ENCODE data around the gene LDHB. TPM values are rescaled to one million over a fixed set of nuclear protein-coding genes. Genes with fewer than 3 reads are reported as not detected.
"Not testable (repeated sequence)": the region's sequence is repeated elsewhere in the genome, so short reads cannot be mapped to it uniquely, and the experiment has no call there.

LDHB gene
- total RNA-seq, 1 donor from 2014 or later: 539 TPM

DNA sequence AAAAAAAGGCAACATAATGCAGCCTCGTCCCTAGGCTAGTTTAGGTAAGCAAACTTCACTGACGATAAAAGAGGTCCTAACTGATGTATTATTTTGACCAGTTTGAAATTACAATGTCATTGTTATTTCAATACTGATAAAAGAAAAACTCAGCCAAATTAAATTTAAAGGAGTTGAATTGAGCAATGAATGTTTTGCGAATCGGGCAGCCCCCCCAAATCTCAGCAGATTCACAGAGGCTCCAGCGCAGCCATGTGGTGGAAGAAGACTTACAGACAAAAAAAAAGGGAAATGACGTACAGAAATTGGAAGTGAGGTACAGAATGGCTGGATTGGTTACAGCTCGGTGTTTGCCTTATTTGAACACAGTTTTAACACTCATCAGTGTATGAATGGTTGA, 8.2 kb upstream of the LDHB start:
- no peaks in the 10 kb centered on the region for H3K27me3 Mint-ChIP-seq (ENCODE audit: unreplicated experiment)
- no peaks in the 10 kb centered on the region for H3K36me3 Mint-ChIP-seq (ENCODE audit: unreplicated experiment)
- H3K27ac Mint-ChIP-seq (ENCODE audit: unreplicated experiment): no peak overlapping the region
- no peak overlapping the region for H3K4me3 Mint-ChIP-seq (ENCODE audit: unreplicated experiment)
- H3K4me1 Mint-ChIP-seq (ENCODE audit: low read depth, unreplicated experiment): no peaks in the 10 kb centered on the region
- no peak for DNase-seq
- no peaks in the 10 kb centered on the region for H3K9me3 Mint-ChIP-seq (ENCODE audit: unreplicated experiment)
- TF ChIP-seq, protein P1, sequence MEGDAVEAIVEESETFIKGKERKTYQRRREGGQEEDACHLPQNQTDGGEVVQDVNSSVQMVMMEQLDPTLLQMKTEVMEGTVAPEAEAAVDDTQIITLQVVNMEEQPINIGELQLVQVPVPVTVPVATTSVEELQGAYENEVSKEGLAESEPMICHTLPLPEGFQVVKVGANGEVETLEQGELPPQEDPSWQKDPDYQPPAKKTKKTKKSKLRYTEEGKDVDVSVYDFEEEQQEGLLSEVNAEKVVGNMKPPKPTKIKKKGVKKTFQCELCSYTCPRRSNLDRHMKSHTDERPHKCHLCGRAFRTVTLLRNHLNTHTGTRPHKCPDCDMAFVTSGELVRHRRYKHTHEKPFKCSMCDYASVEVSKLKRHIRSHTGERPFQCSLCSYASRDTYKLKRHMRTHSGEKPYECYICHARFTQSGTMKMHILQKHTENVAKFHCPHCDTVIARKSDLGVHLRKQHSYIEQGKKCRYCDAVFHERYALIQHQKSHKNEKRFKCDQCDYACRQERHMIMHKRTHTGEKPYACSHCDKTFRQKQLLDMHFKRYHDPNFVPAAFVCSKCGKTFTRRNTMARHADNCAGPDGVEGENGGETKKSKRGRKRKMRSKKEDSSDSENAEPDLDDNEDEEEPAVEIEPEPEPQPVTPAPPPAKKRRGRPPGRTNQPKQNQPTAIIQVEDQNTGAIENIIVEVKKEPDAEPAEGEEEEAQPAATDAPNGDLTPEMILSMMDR (IDR thresholded peaks at IDR 0.05; ENCODE audit: partially characterized antibody, unreplicated experiment): no peak

DNA sequence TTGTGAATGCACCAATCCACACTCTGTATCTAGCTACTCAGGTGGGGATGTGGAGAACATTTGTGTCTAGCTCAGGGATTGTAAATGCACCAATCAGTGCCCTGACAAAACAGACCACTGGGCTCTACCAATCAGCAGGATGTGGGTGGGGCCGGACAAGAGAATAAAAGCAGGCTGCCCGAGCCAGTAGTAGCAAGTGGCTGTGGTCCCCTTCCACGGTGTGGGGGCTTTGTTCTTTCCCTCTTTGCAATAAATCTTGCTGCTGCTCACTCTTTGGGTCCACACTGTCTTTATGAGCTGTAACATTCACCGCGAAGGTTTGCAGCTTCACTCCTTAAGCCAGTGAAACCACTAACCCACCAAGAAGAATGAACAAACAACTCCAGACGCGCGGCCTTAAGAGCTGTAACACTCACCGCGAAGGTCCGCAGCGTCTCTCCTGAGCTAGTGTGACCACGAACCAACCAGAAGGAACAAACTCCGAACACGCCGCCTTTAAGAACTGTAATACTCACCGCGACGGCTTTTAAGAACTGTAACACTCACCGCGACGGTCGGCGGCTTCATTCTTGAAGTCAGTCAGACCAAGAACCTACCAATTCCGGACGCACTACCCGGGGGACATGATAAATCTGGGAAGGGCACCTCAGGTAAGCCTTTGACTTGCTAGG, 4.6 kb upstream of the LDHB start:
- H3K27ac Mint-ChIP-seq (ENCODE audit: unreplicated experiment): no peak overlapping the region
- TF ChIP-seq, protein P1 (IDR thresholded peaks at IDR 0.05; ENCODE audit: partially characterized antibody, unreplicated experiment): no peak
- DNase-seq: no peak
- no peak overlapping the region for H3K4me3 Mint-ChIP-seq (ENCODE audit: unreplicated experiment)
- H3K4me1 Mint-ChIP-seq (ENCODE audit: low read depth, unreplicated experiment): no peaks in the 10 kb centered on the region
- H3K9me3 Mint-ChIP-seq (ENCODE audit: unreplicated experiment): peaks cover 11% of the 10 kb centered on the region
- H3K36me3 Mint-ChIP-seq (ENCODE audit: unreplicated experiment): no peaks in the 10 kb centered on the region
- H3K27me3 Mint-ChIP-seq (ENCODE audit: unreplicated experiment): peaks cover 5% of the 10 kb centered on the region

DNA sequence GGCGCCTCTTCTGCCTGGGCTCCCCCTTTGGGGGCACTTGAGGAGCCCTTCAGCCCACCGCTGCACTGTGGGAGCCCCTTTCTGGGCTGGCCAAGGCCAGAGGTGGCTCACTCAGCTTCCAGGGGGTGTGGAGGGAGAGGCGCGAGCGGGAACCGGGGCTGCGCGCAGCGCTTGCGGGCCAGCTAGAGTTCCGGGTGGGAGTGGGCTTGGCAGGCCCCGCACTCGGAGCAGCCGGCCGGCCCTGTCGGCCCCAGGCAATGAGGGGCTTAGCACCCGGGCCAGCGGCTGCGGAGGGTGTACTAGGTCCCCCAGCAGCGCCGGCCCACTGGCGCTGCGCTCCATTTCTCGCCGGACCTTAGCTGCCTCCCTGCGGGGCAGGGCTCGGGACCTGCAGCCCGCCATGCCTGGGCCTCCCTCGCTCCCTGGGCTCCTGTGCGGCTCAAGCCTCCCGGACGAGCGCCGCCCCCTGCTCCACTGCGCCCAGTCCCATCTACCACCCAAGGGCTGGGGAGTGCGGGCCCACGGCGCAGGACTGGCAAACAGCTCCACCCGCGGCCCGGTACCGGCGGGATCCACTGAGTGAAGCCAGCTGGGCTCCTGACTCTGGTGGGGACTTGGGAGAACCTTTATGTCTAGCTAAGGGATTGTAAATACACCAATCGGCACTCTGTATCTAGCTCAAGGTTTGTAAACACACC, 3.9 kb upstream of the LDHB start:
- not testable (repeated sequence) for H3K36me3 Mint-ChIP-seq (ENCODE audit: unreplicated experiment); H3K27me3 Mint-ChIP-seq (ENCODE audit: unreplicated experiment); DNase-seq; H3K27ac Mint-ChIP-seq (ENCODE audit: unreplicated experiment); H3K4me3 Mint-ChIP-seq (ENCODE audit: unreplicated experiment); H3K4me1 Mint-ChIP-seq (ENCODE audit: low read depth, unreplicated experiment)
- peaks cover 11% of the 10 kb centered on the region for H3K9me3 Mint-ChIP-seq (ENCODE audit: unreplicated experiment)

DNA sequence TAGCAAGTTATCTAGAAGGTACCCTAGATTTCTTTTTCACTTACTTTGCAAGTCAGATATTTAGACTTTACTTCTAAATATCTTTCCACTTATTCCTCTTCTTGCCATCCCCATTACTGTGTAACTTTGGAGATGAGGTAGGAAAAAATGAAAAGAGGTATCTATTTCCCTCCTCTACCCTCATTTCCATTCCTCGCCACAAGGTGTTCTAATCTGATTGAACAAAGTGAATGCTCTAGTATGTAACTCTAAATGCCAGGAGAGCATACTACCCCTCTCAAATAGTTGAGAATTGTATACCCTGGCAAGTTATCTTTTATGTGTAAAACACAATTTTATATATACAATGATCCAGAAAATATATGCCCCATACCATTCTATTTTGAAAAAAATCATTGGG, 1.7 kb upstream of the LDHB start:
- H3K27ac Mint-ChIP-seq (ENCODE audit: unreplicated experiment): no peak overlapping the region
- H3K4me1 Mint-ChIP-seq (ENCODE audit: low read depth, unreplicated experiment): no peaks in the 10 kb centered on the region
- no peak overlapping the region for H3K4me3 Mint-ChIP-seq (ENCODE audit: unreplicated experiment)
- H3K36me3 Mint-ChIP-seq (ENCODE audit: unreplicated experiment): no peaks in the 10 kb centered on the region
- TF ChIP-seq, protein P1 (IDR thresholded peaks at IDR 0.05; ENCODE audit: partially characterized antibody, unreplicated experiment): peak; percentile 24
- peaks cover 11% of the 10 kb centered on the region for H3K9me3 Mint-ChIP-seq (ENCODE audit: unreplicated experiment)
- H3K27me3 Mint-ChIP-seq (ENCODE audit: unreplicated experiment): peaks cover 9% of the 10 kb centered on the region
- DNase-seq: no peak

DNA sequence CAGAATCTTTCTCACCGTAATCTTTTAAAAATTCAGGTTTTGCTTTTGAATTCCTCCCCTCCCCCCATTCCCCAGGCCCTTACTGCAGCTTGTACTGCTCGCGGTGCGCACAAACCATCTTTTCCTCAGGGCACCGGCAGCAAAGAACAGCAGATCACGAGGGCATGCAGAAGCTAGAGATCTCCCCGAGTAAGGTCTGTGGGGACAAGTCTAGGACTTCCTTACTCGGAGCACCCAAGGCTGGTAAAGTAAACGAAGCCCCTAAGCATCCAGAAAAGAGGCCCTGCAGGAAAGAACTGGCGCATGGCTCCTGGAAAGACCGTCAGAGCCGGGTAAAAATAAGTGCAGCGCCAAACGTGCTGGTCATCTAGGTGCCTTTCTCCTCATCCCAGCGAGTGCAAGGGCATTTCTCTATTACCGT, 727 bp downstream of the LDHB start:
- TF ChIP-seq, protein P1 (IDR thresholded peaks at IDR 0.05; ENCODE audit: partially characterized antibody, unreplicated experiment): no peak
- Mint-ChIP-seq H3K4me1 (ENCODE audit: low read depth, unreplicated experiment) (peaks cover 4% of the 10 kb centered on the region), H3K27ac (ENCODE audit: unreplicated experiment) (peak overlapping the region; percentile 98), H3K27me3 (ENCODE audit: unreplicated experiment) (peaks cover 9% of the 10 kb centered on the region), H3K9me3 (ENCODE audit: unreplicated experiment) (peaks cover 11% of the 10 kb centered on the region), H3K36me3 (ENCODE audit: unreplicated experiment) (no peaks in the 10 kb centered on the region), H3K4me3 (ENCODE audit: unreplicated experiment) (peak overlapping the region; percentile 100)
- DNase-seq: peak; percentile 39

All from glutamatergic neuron (in vitro differentiated cells).